Smooth muscle cell (in vitro differentiated cells): ENCODE measurements around the gene CTNS. TPM values are rescaled to one million over a fixed set of nuclear protein-coding genes. Genes with fewer than 3 reads are reported as not detected.

Experiments used
- DNase-seq: peaks from one replicate; lab custom pipeline; 2025; ENCODE audit not compliant: unreplicated experiment; lab: John Stamatoyannopoulos, UW
- H2AFZ ChIP-seq: fragments of 200-600 bp; sonication (generic); 2 replicates; pipeline ENCODE4 v1.6.0; 2016; ENCODE audit warnings: antibody characterized with exemption, low read depth, mild to moderate bottlenecking
- H3F3A ChIP-seq: fragments of 200-600 bp; sonication (generic); 2 replicates; pipeline ENCODE4 v1.6.0; 2017; ENCODE audit warnings: antibody characterized with exemption, low read depth
- H3K27ac ChIP-seq: fragments of 200-600 bp; sonication (generic); 2 replicates; pipeline ENCODE4 v1.5.1; 2016; ENCODE audit warnings: low read depth, mild to moderate bottlenecking
- H3K27me3 ChIP-seq: fragments of 200-600 bp; sonication (generic); 2 replicates; pipeline ENCODE4 v1.6.1; 2016; ENCODE audit warnings: low read depth, mild to moderate bottlenecking
- H3K36me3 ChIP-seq: fragments of 200-600 bp; sonication (generic); 2 replicates; pipeline ENCODE4 v1.5.1; 2016; ENCODE audit warnings: low read depth
- H3K4me1 ChIP-seq: fragments of 200-600 bp; sonication (generic); 2 replicates; pipeline ENCODE4 v1.5.1; 2016; ENCODE audit warnings: low read depth
- H3K4me2 ChIP-seq: fragments of 200-600 bp; sonication (generic); 2 replicates; pipeline ENCODE4 v1.6.0; 2016; ENCODE audit warnings: mild to moderate bottlenecking
- H3K4me3 ChIP-seq: fragments of 200-600 bp; sonication (generic); 2 replicates; pipeline ENCODE4 v1.5.1; 2016; ENCODE audit warnings: mild to moderate bottlenecking
- H3K79me2 ChIP-seq: fragments of 200-600 bp; sonication (generic); 2 replicates; pipeline ENCODE4 v1.6.0; 2016; ENCODE audit warnings: low read depth, mild to moderate bottlenecking
- H3K9ac ChIP-seq: fragments of 200-600 bp; sonication (generic); 2 replicates; pipeline ENCODE4 v1.6.0; 2016; ENCODE audit warnings: low read depth
- H3K9me3 ChIP-seq: fragments of 200-600 bp; sonication (generic); replicated peaks from 2 replicates; pipeline ENCODE4 v1.5.1; 2016; ENCODE audit warnings: low read depth
- H4K20me1 ChIP-seq: fragments of 200-600 bp; sonication (generic); 2 replicates; pipeline ENCODE4 v1.6.0; 2016; ENCODE audit warnings: low read depth
- CTCF ChIP-seq: fragments of 200-600 bp; sonication (generic); IDR thresholded peaks from 2 replicates; pipeline ENCODE4 v1.5.1; 2017; ENCODE audit warnings: borderline replicate concordance, mild to moderate bottlenecking, antibody characterized with exemption; ENCODE audit not compliant: insufficient read depth, poor library complexity, severe bottlenecking
- WGBS: methylation state at CpG from one replicate; pipeline ENCODE4 v1.1.7; 2016; ENCODE audit warnings: low lambda C conversion rate; 5-methylcytosine and 5-hydroxymethylcytosine counted together
- polyA plus RNA-seq: library from polyadenylated mRNA; unstranded; fragments of >200 nt; fragmentation: Nextera tagmentation; extraction: Ambion mirVana; gene quantifications from 2 replicates; pipeline ENCODE4 v1.2.1, GENCODE V29; 2016
- total RNA-seq: library from RNA; depleted of rRNA; stranded (reverse); fragments of >200 nt; gene quantifications from 2 replicates; pipeline ENCODE4 v1.2.3, GENCODE V29; 2014

Gene CTNS
- total and polyA plus RNA-seq, 2 experiments from 2014 or later, result 13.7 to 24.9 TPM

GRCh38 chr17:3663102-3664011 is 26.8 kb downstream of the CTNS start:
- H4K20me1 ChIP-seq, result peaks cover 50% of the 10 kb centered on the region
- peaks cover 20% of the 10 kb centered on the region for H3K79me2 ChIP-seq
- peaks cover 9% of the 10 kb centered on the region for H3K4me1 ChIP-seq
- no peak overlapping the region for H3K9ac ChIP-seq
- H2AFZ ChIP-seq, result no peak overlapping the region
- WGBS, result 91% methylated on average over 33 of the region's 33 CpGs
- H3F3A ChIP-seq, result peaks cover 6% of the 10 kb centered on the region
- no peaks in the 10 kb centered on the region for H3K27me3 ChIP-seq
- TF ChIP-seq CTCF, result no peak
- no peak overlapping the region for H3K4me3 ChIP-seq
- DNase-seq, result no peak
- no peaks in the 10 kb centered on the region for H3K36me3 ChIP-seq
- no peaks in the 10 kb centered on the region for H3K9me3 ChIP-seq
- no peak overlapping the region for H3K4me2 ChIP-seq
- H3K27ac ChIP-seq, result no peak overlapping the region

GRCh38 chr17:3665834-3666233 is 29.3 kb downstream of the CTNS start:
- Histone ChIP-seq H3K4me2 (peak overlapping the region; percentile 93), H3K9ac (no peak overlapping the region), H3K4me1 (peaks cover 9% of the 10 kb centered on the region), H3K79me2 (peaks cover 42% of the 10 kb centered on the region), H2AFZ (no peak overlapping the region), H4K20me1 (peaks cover 61% of the 10 kb centered on the region), H3K36me3 (no peaks in the 10 kb centered on the region), H3K27me3 (no peaks in the 10 kb centered on the region), H3F3A (peaks cover 6% of the 10 kb centered on the region), H3K9me3 (no peaks in the 10 kb centered on the region), H3K4me3 (no peak overlapping the region), H3K27ac (peak overlapping the region; percentile 6)
- WGBS, result 89% methylated on average over 5 of the region's 5 CpGs
- no peak for DNase-seq
- no peak for TF ChIP-seq CTCF

GRCh38 chr17:3666516-3666915 is 30.0 kb downstream of the CTNS start:
- no peak overlapping the region for H2AFZ ChIP-seq
- H3K27ac ChIP-seq, result peak overlapping the region; percentile 9
- peaks cover 9% of the 10 kb centered on the region for H3K4me1 ChIP-seq
- TF ChIP-seq CTCF, result no peak
- H3F3A ChIP-seq, result peaks cover 6% of the 10 kb centered on the region
- H4K20me1 ChIP-seq, result peaks cover 61% of the 10 kb centered on the region
- no peaks in the 10 kb centered on the region for H3K36me3 ChIP-seq
- H3K9ac ChIP-seq, result no peak overlapping the region
- H3K4me3 ChIP-seq, result peak overlapping the region; percentile 69
- no peak for DNase-seq
- peaks cover 42% of the 10 kb centered on the region for H3K79me2 ChIP-seq
- no peaks in the 10 kb centered on the region for H3K9me3 ChIP-seq
- peak overlapping the region; percentile 93 for H3K4me2 ChIP-seq
- WGBS, result 91% methylated on average over 6 of the region's 6 CpGs
- no peaks in the 10 kb centered on the region for H3K27me3 ChIP-seq
